DOHH2 (cell line): ENCODE measurements around the gene LARGE1.

Experiments
- EZH2phosphoT487 ChIP-seq: fragments of 200-600 bp; sonication (generic); IDR thresholded peaks from 2 replicates; pipeline ENCODE4 v1.6.1; 2017; ENCODE audit warnings: borderline replicate concordance, mild to moderate bottlenecking, antibody characterized with exemption, low read length, moderate library complexity, mixed read lengths
- TF ChIP-seq, protein P1 (sequence below): fragments of 200-600 bp; sonication (generic); IDR thresholded peaks from one replicate; pipeline ENCODE4 v1.5.1; 2014; ENCODE audit warnings: antibody characterized with exemption, mild to moderate bottlenecking, low read depth, low read length; ENCODE audit not compliant: poor library complexity, severe bottlenecking

DNA sequence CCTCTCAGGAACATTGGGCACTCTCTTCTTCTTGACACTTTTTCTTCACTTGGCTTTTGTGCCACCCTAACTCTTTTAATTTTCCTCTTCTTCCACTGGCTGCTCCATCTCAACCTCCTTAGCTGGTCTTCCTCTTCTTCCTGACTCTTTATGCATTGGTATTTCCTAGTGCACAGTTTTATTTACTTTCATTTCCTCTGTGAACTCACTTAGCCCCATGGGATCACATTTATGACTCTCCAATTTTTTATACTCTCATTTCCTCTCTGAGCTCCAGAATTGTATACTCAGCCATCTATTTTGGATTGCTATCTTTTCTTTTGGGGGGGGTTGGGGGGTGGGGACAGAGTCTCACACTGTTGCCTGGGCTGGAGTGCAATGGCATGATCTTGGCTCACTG lies 38.5 kb upstream of the LARGE1 start:
- TF ChIP-seq, protein P1, sequence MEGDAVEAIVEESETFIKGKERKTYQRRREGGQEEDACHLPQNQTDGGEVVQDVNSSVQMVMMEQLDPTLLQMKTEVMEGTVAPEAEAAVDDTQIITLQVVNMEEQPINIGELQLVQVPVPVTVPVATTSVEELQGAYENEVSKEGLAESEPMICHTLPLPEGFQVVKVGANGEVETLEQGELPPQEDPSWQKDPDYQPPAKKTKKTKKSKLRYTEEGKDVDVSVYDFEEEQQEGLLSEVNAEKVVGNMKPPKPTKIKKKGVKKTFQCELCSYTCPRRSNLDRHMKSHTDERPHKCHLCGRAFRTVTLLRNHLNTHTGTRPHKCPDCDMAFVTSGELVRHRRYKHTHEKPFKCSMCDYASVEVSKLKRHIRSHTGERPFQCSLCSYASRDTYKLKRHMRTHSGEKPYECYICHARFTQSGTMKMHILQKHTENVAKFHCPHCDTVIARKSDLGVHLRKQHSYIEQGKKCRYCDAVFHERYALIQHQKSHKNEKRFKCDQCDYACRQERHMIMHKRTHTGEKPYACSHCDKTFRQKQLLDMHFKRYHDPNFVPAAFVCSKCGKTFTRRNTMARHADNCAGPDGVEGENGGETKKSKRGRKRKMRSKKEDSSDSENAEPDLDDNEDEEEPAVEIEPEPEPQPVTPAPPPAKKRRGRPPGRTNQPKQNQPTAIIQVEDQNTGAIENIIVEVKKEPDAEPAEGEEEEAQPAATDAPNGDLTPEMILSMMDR = no peak
- no peak for TF ChIP-seq EZH2phosphoT487
